Gastrocnemius medialis (tissue), 4 donors: Measurements from ENCODE around the gene NKRF.

Experiments
- CTCF ChIP-seq, 5 experiments: fragments of 450-650 bp in 3 of 5; fragments of 200-600 bp in 2 of 5; sonication (generic) in 2 of 5; IDR thresholded peaks in 4 of 5; conservative IDR thresholded peaks in 1 of 5; 1 replicate in 4 of 5; 2 replicates in 1 of 5; pipeline ENCODE4 v1.5.1; 2016 to 2019; ENCODE audit warnings: antibody characterized with exemption in 5 of 5, mild to moderate bottlenecking in 3 of 5, moderate library complexity in 3 of 5
- POLR2A ChIP-seq, 2 donors: fragments of 450-650 bp; IDR thresholded peaks; one replicate each; pipeline ENCODE4 v1.6.1; 2017; ENCODE audit warnings: antibody characterized with exemption in 2 of 2, mild to moderate bottlenecking in 2 of 2, moderate library complexity in 2 of 2

GRCh38 chrX:119640731-119641170, 34.5 kb upstream of the NKRF start:
- TF ChIP-seq CTCF (IDR thresholded peaks at IDR 0.05 in 4 of 5, conservative IDR thresholded peaks at IDR 0.05 in 1 of 5) (no peak), POLR2A (IDR thresholded peaks at IDR 0.05) (no peak)
